BE2C (cell line): ENCODE data around the gene OR6S1.
A peak's percentile ranks its signal among the peaks of the same experiment; 100 is the strongest.

ENCODE experiments used
- DNase-seq: peaks from one replicate; pipeline ENCODE4 v3.0.0-alpha.2; 2020
- H3K27me3 ChIP-seq: fragments of 250-450 bp; sonication (Bioruptor Pico); 2 replicates; pipeline ENCODE4 v1.5.1; 2020; ENCODE audit warnings: mild to moderate bottlenecking
- H3K36me3 ChIP-seq: fragments of 250-450 bp; sonication (Bioruptor Pico); 2 replicates; pipeline ENCODE4 v1.5.1; 2020; ENCODE audit warnings: mild to moderate bottlenecking
- H3K4me1 ChIP-seq: fragments of 250-450 bp; sonication (Bioruptor Pico); 2 replicates; pipeline ENCODE4 v1.5.1; 2020
- H3K4me3 ChIP-seq: 2 replicates; pipeline ENCODE4 v1.5.1; 2011; ENCODE audit warnings: low read depth, low read length
- H3K9me3 ChIP-seq: fragments of 250-450 bp; sonication (Bioruptor Pico); 2 replicates; pipeline ENCODE4 v1.5.1; 2020
- CTCF ChIP-seq: IDR thresholded peaks from 2 replicates; pipeline ENCODE4 v1.5.1; 2012; ENCODE audit warnings: mild to moderate bottlenecking, low read depth, low read length

Gene OR6S1

GRCh38 chr14:20632448-20632830 lies 9.1 kb downstream of the OR6S1 start:
- TF ChIP-seq CTCF: no peak
- no peaks in the 10 kb centered on the region for H3K36me3 ChIP-seq
- H3K27me3 ChIP-seq: peaks cover 28% of the 10 kb centered on the region
- peak overlapping the region; percentile 77 for H3K4me3 ChIP-seq
- no peaks in the 10 kb centered on the region for H3K9me3 ChIP-seq
- DNase-seq: peak; percentile 33
- H3K4me1 ChIP-seq: no peaks in the 10 kb centered on the region

- Histone ChIP-seq H3K9me3 (no peaks in the 10 kb centered on the region), H3K27me3 (peaks cover 28% of the 10 kb centered on the region), H3K36me3 (no peaks in the 10 kb centered on the region), H3K4me1 (no peaks in the 10 kb centered on the region), H3K4me3 (peak overlapping the region; percentile 77)
- no peak for TF ChIP-seq CTCF
- peak; percentile 80 for DNase-seq
Observed at GRCh38 chr14:20631880-20632389, 9.6 kb downstream of the OR6S1 start.

- no peaks in the 10 kb centered on the region for H3K4me1 ChIP-seq
- H3K9me3 ChIP-seq: no peaks in the 10 kb centered on the region
- peak overlapping the region; percentile 77 for H3K4me3 ChIP-seq
- H3K27me3 ChIP-seq: peaks cover 21% of the 10 kb centered on the region
- TF ChIP-seq CTCF: no peak
- H3K36me3 ChIP-seq: no peaks in the 10 kb centered on the region
- peak; percentile 71 for DNase-seq
Observed at GRCh38 chr14:20631023-20631879, 10.2 kb downstream of the OR6S1 start.

GRCh38 chr14:20630340-20631022 lies 11.0 kb downstream of the OR6S1 start:
- Histone ChIP-seq H3K4me1 (no peaks in the 10 kb centered on the region), H3K36me3 (no peaks in the 10 kb centered on the region), H3K4me3 (peak overlapping the region; percentile 77), H3K27me3 (peaks cover 16% of the 10 kb centered on the region), H3K9me3 (no peaks in the 10 kb centered on the region)
- DNase-seq: peak; percentile 49
- TF ChIP-seq CTCF: no peak

- Histone ChIP-seq H3K4me1 (no peaks in the 10 kb centered on the region), H3K4me3 (no peak overlapping the region), H3K36me3 (no peaks in the 10 kb centered on the region), H3K27me3 (peaks cover 16% of the 10 kb centered on the region), H3K9me3 (no peaks in the 10 kb centered on the region)
- no peak for DNase-seq
- TF ChIP-seq CTCF: no peak
Observed at GRCh38 chr14:20628063-20628854, 13.2 kb downstream of the OR6S1 start.
